ENCODE data around the gene UTP4. TPM values are rescaled to one million over a fixed set of nuclear protein-coding genes. Genes with fewer than 3 reads are reported as not detected.
"Not testable (repeated sequence)": the region's sequence is repeated elsewhere in the genome, so short reads cannot be mapped to it uniquely, and the experiment has no call there.

UTP4 gene
- total RNA-seq, 1 donor from 2014 or later = 57.9 TPM

DNA sequence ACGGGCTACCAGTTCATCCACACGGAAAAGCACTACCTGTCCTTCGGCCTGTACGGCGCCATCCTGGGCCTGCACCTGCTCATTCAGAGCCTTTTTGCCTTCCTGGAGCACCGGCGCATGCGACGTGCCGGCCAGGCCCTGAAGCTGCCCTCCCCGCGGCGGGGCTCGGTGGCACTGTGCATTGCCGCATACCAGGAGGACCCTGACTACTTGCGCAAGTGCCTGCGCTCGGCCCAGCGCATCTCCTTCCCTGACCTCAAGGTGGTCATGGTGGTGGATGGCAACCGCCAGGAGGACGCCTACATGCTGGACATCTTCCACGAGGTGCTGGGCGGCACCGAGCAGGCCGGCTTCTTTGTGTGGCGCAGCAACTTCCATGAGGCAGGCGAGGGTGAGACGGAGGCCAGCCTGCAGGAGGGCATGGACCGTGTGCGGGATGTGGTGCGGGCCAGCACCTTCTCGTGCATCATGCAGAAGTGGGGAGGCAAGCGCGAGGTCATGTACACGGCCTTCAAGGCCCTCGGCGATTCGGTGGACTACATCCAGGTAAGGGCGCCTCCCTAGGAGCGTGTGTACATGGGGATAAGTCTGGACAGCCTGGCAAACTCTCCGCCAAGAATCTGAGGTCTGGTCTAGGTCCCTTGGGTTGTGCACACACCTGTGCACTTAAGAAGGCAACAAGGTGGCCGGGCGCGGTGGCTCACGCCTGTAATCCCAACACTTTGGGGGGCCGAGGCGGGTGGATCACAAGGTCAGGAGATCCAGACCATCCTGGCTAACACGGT lies 22.8 kb upstream of the UTP4 start:
- intact Hi-C loops (cut with micrococcal nuclease) = no loop called here

DNA sequence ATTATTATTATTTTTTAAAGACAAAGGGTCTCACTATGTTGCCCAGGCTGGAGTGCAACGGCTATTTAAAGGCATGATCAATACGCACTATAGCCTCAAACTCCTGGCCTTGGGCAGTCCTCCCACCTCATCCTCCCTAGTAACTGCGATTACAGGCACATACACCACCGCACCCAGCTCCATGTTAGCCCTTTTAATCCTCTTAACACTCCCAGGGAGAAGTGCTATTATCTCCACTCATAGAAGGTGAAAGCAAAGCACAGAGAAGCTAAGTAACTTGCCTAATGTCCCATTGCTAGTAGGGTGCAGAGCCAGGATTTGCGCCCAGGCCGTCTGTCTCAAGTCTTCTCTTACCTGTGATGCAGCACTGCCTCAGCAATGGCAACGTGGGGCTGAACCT lies 22.0 kb upstream of the UTP4 start:
- intact Hi-C loops (cut with micrococcal nuclease) = no loop called here

DNA sequence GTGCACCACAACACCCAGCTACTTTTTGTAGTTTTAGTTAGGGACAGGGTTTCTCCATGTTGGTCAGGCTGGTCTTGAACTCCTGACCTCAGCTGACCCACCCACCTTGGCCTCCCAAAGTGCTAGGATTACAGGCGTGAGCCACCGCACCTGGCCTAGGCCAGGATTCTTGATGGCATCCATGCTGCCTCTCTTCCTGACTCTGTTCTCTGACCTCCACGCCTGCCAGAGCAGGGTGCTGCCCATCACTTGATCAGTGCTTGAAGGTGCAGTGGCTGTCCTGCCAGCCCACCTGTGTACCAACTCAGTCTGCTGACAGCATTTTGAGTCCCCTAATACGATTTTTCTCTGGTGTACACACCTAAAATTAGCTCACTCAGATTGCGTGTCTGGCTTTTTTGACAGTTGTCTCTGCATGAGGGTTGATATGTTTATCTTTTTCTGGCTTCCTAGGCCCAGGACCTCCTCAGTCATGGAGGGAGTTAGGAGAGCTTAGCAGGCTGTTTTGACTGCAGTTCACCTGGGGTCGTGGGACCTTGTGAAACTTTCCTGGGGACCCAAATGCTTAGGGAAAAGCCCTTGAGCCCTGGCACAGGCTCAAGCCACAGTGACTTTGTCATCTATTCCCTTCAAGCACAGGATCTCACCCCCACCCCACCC lies 21.1 kb upstream of the UTP4 start:
- intact Hi-C loops (cut with micrococcal nuclease) = no loop called here

DNA sequence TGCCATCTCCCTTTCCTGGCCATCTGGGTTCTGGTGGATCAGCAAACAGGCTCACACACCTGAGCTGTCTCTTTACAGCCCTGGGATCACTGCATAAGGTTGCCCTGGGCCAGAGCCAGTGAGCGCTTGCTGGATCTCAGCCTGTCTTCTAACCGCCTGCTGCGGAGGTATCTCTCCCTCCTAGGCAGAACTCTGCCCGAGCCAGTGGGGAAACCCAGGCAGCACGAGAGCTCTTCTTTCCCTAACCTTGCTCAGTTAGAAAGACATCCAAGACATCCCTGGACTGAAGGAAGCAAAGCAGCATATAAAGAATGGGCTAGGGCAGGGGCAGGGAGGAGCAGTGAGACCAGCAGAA lies 20.6 kb upstream of the UTP4 start:
- intact Hi-C loops (cut with micrococcal nuclease) = no loop called here

DNA sequence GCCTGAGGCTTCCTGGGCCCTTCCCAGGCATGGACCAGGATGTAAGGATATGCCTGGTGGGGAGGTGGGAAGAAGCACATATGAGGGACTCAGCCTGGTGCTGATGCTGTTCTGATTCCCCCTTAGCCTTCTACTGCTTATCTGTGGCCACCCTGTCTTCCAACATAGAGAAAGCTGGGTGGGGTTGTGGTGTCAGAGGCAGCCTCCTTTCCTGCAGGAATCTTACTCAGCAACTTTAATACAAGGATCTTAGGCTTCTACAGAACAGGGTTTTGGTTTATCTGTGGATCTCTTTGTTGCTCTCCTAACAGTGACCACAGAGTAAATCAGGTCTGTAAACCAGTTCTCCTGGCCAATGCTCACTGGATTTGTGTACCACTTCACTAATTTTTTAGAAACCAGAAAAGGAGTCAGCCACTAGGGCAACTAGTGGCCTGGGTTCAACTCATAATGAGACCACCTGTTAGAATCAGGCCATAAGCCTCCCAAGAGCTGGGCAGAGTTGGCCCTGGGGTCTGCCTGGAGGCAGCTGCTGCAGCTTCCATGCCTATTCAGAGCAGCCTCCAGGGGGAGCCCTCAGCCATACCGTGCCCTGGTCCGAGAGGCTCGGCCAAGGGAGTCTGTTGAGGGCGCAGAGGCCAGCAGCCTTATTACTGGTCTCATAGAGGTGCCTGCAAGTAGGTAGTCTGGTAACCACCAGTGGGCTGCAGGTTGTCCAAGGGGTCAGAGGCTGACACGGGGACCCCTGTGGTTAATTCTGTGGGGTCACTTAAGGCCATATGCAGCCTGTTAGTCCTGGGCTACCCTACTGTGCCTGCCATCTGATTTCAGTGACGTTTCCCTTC lies 19.9 kb upstream of the UTP4 start:
- intact Hi-C loops (cut with micrococcal nuclease) = no loop called here

DNA sequence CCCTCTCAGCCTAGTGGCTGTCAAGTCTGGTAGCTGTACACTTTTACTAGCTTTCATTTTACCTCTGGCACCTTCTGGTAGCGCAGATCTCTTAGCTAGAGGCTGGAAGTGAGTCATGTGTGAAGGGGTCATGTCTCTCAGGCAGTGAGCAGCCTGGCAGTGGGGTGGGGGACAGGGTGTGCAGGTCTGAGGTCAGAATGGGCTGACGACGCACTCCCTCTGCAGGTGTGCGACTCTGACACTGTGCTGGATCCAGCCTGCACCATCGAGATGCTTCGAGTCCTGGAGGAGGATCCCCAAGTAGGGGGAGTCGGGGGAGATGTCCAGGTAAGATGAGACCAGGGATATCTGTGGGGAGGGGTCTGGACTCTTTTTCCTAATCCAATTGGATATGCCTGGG lies 19.2 kb upstream of the UTP4 start:
- intact Hi-C loops (cut with micrococcal nuclease) = no loop called here

DNA sequence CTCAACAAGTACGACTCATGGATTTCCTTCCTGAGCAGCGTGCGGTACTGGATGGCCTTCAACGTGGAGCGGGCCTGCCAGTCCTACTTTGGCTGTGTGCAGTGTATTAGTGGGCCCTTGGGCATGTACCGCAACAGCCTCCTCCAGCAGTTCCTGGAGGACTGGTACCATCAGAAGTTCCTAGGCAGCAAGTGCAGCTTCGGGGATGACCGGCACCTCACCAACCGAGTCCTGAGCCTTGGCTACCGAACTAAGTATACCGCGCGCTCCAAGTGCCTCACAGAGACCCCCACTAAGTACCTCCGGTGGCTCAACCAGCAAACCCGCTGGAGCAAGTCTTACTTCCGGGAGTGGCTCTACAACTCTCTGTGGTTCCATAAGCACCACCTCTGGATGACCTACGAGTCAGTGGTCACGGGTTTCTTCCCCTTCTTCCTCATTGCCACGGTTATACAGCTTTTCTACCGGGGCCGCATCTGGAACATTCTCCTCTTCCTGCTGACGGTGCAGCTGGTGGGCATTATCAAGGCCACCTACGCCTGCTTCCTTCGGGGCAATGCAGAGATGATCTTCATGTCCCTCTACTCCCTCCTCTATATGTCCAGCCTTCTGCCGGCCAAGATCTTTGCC lies 18.0 kb upstream of the UTP4 start:
- intact Hi-C loops (cut with micrococcal nuclease) = no loop called here

DNA sequence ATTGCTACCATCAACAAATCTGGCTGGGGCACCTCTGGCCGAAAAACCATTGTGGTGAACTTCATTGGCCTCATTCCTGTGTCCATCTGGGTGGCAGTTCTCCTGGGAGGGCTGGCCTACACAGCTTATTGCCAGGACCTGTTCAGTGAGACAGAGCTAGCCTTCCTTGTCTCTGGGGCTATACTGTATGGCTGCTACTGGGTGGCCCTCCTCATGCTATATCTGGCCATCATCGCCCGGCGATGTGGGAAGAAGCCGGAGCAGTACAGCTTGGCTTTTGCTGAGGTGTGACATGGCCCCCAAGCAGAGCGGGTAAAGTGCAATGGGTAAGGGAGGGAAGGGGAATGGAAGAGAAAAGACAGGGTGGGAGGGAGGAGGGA lies 17.5 kb upstream of the UTP4 start:
- intact Hi-C loops (cut with micrococcal nuclease) = no loop called here

DNA sequence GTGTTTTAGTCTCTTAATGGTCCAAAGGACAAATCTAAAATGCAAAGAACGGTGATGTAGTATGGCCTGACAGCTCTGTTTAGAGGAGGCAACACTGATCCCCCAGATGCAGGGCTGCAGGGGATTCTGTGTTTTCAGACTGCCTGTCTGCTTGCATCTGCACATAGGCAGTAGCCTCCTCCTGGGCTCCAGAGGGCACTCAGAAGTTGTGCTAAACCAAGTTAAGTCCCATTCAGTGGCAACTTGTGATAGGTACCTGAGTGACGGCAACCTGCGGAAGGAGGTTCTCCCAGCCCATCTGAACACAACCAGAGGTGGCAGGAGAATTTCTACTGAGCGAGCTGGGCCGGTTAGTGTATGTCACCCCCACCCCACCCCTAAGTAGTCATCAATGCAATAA lies 17.1 kb upstream of the UTP4 start:
- intact Hi-C loops (cut with micrococcal nuclease) = no loop called here

DNA sequence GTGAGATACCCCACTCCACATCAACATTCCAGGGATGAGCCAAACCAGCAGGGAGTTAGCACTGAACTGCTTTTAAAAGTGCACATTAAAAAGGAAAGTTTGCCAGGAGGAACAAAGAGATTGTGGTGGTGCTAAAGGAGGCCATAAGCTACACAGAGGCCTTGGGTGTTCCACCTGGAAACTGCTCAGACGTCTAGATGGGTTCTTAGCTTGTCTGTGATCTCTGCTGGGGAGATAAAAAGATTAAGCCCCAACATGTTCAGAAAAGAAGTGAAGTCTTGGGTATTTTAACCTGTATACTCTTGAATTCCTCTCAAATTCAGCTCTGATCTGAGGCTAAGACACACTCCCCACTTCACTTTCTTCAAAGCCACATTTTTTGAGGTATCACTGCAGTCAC lies 16.6 kb upstream of the UTP4 start:
- intact Hi-C loops (cut with micrococcal nuclease) = no loop called here

DNA sequence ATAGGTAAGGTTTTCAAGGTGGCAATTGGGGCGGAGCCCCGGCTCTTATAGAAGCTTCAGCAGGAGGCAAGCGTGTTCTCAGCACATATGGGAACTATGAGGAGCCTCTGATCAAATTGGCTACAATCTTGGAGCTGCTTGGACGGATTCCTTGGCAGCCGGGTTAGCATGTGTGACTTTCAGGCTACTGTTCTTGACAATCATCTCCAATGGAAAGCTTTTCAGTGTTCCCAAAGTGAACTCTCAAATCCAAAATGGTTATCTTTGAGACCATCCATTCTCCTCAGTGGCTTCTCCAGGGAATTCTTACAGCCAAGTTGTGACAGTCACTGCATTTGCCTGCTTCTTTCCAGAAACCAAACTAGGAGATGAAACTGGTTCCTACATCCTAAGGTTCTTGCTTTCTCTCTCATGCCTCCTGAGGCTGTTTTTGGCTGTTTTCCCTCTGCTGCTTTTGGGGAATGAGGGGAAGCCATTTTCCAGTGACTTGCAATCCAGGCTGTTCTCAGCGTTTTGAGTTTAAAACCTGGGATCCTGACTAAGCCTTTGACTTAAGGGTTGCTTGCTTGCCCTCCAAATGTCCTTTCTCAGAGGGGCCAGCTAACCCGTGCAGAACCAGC lies 16.1 kb upstream of the UTP4 start:
- intact Hi-C loops (cut with micrococcal nuclease) = no loop called here

DNA sequence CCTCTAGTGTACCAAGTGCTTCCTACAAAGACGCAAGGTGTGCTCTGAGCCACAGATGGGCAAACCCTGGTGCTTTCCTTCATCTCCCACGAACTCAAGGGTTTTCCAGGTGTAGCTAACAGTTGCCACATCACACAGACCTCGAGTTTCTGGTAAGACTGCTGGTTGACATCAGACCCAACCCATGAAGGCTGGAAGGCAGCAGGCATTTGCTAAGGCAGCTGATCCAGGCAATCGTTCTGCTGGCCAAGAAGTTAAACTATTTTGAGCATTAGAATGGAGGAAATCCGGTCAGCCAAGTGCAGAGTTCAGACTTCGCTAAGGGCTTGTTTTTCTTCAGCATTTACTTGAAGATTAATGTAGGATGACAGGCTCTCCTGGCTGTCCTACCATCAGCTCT lies 15.5 kb upstream of the UTP4 start:
- intact Hi-C loops (cut with micrococcal nuclease) = no loop called here

DNA sequence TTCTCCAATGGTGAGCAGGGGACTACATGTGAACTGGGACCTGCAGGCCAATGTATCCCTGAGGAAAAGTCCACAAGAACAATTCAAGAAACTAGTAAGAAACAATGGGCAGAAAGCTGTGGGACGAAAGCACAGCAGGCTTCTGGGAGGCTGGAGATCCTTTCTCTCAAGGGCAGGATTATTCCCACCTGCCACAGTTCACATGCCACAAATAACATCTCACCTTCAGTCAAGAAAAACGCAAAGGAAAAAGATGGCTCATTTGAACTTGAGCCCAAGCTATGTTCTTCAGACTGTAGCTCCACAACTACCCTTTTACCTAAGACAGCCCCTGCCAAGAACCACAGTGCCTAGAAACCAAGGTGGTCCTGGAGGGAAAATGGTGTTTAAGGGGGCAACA lies 14.0 kb upstream of the UTP4 start:
- intact Hi-C loops (cut with micrococcal nuclease) = no loop called here

DNA sequence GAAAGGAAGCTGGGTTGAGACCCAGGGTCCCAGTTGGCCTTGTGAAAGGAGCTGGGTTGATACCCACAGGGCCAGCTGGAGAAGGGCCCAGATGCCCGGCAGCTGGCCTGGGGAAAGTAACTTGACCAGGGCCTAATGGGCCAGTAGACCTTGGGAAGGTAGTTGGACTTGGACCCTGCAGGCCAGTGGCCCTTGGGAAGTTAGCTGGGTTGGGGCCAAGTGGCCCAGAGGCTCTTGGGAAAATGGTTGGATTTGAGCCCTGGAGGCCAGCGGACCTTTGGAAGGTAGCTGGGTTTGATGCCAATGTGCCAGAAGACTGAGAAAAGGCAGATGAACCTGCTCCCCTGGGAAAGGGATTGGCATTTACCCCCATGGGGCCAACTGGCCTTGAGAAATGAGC lies 13.5 kb upstream of the UTP4 start:
- intact Hi-C loops (cut with micrococcal nuclease) = no loop called here

DNA sequence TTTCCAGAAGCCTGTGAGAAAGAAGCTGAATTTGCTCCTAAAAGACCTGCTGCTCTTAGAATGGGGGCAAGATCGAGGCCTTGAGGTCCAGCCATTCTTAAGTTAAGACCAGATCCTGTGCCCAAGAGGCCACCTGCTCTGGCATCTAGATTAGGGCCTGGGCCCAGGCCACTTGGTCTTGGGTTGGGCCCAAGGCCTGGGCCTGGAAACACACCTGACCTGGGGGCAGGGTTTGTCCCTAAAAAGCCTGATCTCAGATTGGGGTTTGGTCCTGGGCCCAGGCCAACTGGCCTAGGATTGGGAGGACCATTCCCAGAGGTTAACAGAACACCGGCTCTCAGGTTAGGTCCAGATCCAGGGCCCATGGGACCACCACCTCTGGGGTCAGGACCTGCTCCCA lies 12.9 kb upstream of the UTP4 start:
- intact Hi-C loops (cut with micrococcal nuclease) = no loop called here

DNA sequence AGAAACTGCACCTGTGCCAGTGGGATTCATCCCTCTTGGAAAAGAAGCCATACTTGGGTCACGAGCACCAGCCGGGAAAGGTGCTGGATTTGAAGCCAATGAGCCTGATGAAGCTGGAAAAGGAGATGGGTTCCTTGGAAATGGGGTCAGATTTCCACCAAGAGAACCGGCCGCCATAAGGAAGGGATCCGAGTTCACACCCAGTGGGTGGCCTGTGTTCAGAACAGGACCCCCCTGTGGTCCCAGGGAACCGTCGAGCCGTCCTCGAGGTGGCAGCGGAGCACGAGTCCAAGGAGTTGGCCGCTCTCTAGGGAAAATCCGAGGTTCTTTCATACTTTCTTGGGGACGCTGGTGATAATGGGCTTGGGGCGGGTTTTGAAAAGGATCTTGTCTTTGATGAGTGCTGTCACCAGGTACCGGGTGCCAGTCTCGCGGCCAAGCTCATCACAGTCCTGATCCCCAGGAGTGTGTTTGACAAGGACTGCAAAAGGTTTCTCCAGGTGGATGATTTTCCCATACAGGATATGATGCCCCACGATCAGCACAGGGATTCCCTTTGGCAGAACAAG lies 12.3 kb upstream of the UTP4 start:
- intact Hi-C loops (cut with micrococcal nuclease) = no loop called here

DNA sequence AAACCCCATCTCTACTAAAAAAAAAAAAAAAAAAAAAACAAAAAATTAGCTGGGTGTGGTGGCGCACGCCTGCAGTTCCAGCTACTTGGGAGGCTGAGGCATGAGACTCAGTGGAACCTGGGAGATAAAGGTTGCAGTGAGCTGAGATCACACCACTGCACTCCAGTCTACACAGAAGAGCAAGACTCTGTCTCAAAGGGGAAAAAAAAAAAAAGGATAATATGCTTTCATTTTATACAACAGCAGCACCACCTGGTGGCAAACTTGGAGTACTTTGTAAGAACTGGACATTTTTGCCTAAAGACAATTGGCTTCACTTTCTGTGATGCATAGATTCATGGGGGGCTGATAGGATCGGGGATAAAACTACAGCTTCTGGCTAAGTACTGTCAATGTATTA lies 8.5 kb upstream of the UTP4 start:
- intact Hi-C loops (cut with micrococcal nuclease) = loop anchor here (1.0 kb wide), 3 partner anchors 222 to 596 kb away; no protein-coding TSS in a partner anchor

DNA sequence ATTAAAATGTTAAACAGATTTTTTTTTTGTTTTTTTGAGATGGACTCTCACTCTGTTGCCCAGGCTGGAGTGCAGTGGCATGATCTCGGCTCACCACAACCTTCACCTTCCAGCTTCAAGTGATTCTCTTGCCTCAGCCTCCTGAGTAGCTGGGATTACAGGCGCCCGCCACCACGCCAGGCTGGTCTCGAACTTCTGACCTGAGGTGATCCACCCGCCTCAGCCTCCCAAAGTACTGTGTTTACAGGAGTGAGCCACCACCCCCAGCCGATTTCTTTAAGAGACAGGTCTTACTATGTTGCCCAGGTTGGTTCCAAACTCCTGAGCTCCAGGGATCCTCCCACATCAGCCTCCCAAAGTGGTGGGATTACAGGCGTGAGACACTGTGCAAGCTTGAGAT lies 8.0 kb upstream of the UTP4 start:
- intact Hi-C loops (cut with micrococcal nuclease) = loop anchor here (1.0 kb wide), 3 partner anchors 222 to 596 kb away; no protein-coding TSS in a partner anchor

DNA sequence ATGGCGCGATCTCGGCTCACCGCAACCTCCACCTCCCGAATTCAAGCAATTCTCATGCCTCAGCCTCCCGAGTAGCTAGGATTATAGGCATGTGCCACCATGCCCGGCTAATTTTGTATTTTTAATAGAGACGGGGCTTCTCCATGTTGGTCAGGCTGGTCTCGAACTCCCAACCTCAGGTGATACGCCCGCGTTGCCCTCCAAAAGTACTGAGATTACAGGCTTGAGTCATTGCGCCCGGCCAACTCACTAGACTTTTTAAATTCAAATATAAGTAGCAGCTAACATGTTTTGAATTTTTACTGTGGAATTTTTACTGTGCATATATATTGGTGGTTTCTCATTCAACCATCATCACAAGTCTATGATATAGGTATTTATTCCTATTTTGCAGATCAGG lies 7.5 kb upstream of the UTP4 start:
- intact Hi-C loops (cut with micrococcal nuclease) = loop anchor here (1.0 kb wide), 3 partner anchors 223 to 597 kb away; no protein-coding TSS in a partner anchor

DNA sequence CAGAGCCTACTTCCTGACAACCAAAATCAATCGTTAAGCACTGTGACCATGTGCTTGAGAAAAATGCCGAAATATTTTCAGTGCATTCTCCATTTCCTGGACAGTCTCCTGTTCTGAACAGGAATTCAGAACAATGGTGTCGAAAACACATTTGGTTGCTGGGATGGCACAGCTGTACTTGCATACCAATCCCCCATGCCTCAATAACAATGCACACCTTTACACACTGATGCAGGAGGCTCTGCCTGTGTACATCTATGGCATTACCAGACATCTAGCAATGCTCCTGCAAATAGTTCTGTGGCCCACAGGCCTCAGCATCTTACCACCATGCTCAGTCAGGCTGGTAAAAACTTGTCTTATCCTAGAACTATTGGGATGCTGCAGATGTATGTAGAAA lies 6.2 kb upstream of the UTP4 start:
- intact Hi-C loops (cut with micrococcal nuclease) = no loop called here

DNA sequence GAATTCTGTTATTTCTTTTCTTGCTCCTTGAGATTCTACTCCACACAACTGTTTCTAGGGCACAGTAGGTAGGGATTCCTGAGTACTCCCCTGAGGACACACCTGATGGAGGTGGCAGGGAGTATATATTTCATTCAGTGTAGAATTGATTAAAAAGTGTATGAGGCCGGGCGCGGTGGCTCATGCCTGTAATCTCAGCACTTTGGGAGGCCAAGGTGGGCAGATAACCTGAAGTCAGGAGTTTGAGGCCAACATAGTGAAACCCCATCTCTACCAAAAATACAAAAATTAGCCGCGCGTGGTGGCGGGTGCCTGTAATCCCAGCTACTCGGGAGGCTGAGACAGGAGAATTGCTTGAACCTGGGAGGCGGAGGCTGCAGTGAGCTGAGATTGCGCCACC lies 5.6 kb upstream of the UTP4 start:
- intact Hi-C loops (cut with micrococcal nuclease) = not testable (repeated sequence)
